Left kidney (tissue), 8 donors: ENCODE data around the gene SLC1A7. TPM values are rescaled to one million over a fixed set of nuclear protein-coding genes. Genes with fewer than 3 reads are reported as not detected.
"Not testable (repeated sequence)": the region's sequence is repeated elsewhere in the genome, so short reads cannot be mapped to it uniquely, and the experiment has no call there.

Experiments
- DNase-seq: peaks from one replicate; pipeline ENCODE4 v3.0.0-alpha.2; 2013
- long read RNA-seq, 8 donors: transcript quantifications; one replicate each; lab custom pipeline, GENCODE V29; 2026
- polyA plus RNA-seq: library from polyadenylated mRNA; unstranded; fragments of 120-200 nt; gene quantifications from one replicate; pipeline ENCODE4 v1.2.1, GENCODE V29; 2013; ENCODE audit not compliant: insufficient read length

Gene SLC1A7
- polyA plus RNA-seq, result 0.05 TPM
- long read RNA-seq, donor 1, result 0 reads
- long read RNA-seq, donor 2, result 0 reads
- long read RNA-seq, donor 3, result 0 reads
- long read RNA-seq, donor 4, result 0 reads
- long read RNA-seq, donor 5, result 0 reads
- long read RNA-seq, donor 6, result 0 reads
- long read RNA-seq, donor 7, result 0 reads
- long read RNA-seq, donor 8, result 0 reads

DNA sequence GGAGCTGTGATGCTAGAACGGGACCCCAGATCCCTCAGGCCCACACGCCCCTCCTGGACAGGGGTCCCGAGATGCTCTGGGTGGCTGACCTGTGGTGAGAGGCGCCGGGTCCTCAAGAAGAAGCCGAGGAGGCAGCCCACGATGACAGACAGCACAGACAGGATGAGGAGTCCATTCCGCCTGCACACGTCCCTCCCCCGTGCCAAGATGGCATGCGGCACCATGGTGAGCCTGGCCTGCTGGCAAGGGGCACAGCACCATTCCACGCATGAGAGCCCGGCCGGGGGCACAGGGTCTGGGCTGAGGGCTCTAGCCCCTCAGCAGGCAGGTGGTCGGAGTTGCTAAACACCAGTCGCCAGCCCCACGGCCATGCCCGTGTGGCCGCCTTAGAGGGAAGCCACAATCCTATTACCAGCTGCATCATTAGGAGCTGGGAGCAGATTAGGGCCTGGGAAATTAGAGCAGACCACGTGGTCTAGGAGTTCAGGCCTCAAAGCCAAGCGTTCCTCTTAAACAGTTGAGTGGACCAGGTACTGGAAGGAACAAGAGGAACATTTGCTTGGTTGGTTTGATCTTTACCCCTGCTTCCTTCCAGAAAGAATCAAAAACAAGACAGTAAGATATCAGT lies at the start of gene SLC1A7:
Gene SLC1A7 (minus strand): TSS at position 413 of the 628 bp plus-strand sequence. CDS start 189 bp downstream, at position 224.
- no peak for DNase-seq

DNA sequence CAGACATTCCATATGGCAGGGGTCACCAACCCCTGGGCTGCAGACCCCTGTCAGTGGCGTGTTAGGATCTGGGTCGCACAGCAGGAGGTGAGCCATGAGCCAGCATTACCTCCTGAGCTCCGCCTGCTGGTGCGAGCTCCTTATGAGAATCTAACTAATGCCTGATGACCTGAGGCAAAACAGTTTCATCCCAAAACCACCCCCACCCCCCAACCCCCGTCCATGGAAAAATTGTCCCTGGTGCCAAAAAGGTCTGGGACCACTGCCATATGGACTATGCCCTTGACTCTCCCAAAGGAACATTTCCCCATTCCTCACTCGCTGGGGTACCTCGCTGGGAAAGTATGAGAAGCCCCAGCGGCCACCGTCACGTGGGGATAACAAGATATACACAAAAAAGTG lies 47.8 kb upstream of the SLC1A7 start:
- DNase-seq, result no peak

DNA sequence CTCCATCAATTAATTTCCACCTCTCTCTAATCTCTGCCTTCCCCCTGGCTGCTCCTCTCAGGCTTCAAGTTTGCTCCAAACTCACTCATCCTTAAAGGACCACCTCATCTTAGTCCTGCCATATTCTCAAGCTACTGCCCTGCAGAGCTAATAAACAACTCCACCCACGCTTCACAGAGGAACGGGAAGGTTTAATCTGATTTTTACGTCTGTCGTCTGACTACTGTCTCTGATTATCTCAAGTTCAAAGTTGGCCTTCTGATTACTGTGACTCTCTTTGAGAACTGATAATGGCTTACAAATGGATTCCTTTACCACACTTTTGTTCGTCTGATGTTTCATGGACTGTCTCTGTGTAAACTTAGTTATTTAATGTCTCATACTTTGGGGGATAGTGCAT lies 46.6 kb upstream of the SLC1A7 start:
- no peak for DNase-seq

DNA sequence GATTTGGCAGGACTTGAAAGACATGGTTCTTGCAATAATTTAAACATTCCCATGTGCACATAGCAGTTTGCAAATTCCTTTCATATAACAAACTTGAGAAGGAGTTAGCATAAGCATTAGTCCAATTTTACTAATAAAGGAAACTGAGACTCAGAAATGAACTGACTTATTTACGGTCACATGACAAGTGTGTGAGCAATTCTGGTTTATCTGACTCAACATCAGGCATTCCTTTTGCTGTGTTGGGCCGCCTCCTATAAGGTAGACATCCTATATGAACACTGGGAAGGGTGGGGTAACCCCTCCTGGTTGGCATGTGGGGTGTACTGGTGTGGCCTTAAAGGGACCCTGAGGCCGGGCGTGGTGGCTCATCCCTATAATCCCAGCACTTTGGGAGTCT lies 45.7 kb upstream of the SLC1A7 start:
- no peak for DNase-seq

DNA sequence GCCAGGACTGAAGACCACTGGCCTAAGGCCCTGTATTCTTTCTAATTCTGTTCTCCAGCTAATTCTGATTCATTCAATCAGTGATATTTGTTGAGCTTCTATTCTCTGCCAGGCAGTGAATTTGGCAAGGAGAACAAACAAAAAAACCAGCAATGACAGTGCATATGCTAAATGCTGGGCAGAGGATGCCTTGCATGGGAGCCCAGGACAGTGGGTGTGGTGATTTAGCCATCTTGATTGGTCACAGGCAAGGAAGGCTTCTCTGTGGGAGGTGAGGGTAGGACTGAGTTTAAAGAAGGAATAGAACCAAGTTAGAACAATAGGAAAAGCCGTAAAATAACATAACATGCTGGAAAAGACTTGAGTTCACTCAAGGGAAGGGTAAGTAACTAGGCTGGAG lies 45.0 kb upstream of the SLC1A7 start:
- DNase-seq, result no peak

DNA sequence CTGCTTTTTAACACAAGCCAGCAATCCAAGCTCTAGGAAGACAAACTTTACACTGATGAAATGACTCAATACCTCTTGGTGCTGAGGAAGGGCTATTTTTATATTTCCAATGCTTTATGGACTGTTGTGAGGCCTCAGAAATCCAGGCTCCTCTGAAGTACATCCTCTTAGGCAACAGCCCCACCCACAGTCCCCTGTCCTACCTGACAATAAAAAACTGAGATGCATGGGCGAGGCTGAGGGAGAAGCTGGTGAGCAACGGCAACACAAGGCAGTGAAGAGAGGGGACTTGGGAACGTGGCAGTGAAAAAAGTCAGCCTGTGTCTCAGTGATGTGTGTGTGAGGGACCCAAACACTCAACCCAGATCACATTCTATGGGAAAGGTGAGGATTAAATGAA lies 44.1 kb upstream of the SLC1A7 start:
- no peak for DNase-seq

DNA sequence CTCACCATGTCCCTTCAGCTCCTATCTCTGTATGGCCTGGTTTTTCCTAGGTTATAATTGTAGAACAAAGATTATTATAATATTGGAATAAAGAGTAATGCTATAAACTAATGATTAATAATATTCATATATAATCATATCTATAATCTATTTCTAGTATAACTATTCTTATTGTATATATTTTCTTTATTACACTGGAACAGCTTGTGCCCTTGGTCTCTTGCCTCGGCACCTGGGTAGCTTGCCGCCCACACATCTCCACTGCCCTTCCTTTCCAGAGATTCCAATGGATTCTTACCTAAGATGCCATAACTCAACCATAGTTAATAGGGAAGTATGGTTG lies 43.5 kb upstream of the SLC1A7 start:
- DNase-seq, result not testable (repeated sequence)

DNA sequence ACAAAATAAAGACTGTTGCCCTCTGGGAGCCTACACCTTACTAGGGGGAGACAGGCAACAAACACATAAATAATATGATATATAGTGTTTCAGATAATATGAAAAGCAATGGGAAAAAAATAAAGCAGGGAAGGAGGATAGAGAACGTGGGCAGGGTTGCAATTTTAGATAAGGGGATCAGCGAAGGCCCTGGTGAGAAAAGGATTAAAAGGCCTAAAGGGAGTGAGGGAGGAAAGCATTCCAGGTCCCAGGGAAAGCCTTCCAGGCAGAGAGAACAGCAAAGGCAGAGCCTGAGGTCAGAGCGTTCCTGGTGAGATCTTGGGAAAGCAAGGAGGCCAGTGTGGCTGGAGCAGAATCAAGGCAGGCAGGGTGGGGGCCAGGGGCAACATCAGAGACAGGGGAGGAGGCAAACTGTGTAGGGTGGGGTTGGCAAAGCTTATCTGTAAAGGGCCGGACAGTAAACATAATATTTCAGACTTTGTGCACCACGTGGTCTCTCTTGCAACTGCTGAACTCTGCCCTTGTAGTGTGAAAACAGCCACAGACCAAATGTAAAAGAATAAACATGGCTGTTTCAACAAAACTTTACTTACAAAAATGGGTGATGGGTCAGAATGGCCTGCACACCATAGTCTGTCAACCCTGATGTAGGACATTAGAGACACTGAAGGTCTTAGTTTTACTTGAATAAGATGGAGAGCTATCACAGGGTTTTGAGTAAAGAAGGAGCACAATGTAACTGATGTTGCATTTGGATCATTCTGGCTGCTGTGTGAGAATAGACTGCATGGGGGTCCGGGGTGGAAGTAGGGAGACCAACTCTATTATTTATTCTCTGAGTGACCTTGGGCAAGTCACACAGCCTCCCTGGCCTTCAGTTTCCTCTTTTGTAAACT lies 40.9 kb upstream of the SLC1A7 start:
- DNase-seq, result no peak

DNA sequence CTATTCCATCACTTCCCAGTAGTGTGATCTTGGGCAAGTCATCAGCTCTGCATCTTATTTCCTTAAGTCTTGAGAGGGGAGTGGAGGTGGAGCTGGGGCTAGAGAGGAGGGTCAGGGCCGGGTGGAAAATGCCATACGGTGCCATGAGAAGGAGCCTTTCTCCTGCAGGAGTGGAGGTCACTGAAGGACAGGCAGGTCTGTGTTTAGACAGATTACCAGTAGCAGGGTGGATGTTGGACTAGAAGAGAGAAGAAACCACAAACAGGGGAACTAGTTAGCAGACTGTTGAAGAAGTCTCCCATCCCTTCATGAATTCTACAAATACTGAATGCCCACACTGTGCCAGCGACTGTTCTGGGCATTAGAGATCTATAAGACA lies 40.3 kb upstream of the SLC1A7 start:
- no peak for DNase-seq

DNA sequence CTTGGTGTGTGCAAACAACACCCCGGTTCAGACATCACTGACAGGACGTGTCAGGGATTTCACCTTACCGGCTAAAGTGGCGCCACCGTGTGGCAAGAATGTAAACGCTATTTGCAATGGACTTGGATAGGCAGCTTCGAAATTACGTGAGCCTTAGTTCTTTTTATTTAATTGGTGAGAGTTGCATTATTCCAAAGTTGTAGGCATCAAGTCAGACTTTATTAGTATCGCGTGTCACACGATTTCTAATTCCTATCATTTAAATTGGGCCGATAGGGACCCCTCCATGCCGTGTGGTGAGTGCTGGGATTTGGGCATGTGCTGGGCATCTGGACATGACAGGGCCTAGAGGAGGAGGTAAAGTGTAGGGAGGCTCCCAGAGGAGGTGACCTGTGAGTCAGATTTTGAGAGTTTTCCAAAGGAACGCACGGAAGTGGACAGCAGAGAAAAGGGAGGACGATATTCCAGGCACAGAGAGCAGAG lies 39.7 kb upstream of the SLC1A7 start:
- peak; percentile 82 for DNase-seq

DNA sequence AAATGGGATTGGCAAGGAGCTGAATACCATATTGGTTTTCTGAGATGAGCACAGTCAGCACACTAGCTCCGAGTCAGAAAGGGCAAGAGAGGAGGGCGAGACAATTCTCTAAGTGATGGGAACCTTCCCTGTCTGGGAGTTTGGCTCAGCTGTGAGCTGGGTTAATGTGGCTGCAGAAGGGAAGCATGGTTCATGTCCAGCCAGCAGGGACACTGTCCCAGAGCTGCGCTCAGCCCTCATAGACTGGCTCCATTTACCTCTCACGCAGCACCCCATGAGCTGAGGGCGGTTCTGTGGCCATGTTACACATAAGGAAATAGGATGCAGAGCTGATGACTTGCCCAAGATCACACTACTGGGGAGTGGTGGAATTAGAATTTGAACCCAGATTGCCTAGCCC lies 38.5 kb upstream of the SLC1A7 start:
- no peak for DNase-seq

DNA sequence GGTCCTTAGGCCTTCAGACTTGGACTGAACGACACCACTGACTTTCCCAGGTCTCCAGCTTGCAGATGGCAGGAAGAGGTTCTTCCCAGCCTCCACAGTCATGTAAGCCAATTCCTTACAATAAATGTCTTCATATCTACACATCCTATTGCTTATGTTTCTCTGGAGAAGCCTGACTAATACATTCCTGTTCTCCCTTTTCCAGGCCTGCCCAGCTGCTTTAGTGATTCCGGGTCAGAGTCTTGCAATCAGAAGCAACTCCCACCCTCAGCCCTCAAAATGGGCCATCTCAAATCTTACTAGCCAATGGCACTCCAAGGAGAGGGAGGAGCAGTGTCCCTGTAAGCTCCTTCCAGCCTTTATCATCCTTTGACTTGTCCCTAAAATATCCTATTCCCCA lies 37.8 kb upstream of the SLC1A7 start:
- DNase-seq, result no peak

DNA sequence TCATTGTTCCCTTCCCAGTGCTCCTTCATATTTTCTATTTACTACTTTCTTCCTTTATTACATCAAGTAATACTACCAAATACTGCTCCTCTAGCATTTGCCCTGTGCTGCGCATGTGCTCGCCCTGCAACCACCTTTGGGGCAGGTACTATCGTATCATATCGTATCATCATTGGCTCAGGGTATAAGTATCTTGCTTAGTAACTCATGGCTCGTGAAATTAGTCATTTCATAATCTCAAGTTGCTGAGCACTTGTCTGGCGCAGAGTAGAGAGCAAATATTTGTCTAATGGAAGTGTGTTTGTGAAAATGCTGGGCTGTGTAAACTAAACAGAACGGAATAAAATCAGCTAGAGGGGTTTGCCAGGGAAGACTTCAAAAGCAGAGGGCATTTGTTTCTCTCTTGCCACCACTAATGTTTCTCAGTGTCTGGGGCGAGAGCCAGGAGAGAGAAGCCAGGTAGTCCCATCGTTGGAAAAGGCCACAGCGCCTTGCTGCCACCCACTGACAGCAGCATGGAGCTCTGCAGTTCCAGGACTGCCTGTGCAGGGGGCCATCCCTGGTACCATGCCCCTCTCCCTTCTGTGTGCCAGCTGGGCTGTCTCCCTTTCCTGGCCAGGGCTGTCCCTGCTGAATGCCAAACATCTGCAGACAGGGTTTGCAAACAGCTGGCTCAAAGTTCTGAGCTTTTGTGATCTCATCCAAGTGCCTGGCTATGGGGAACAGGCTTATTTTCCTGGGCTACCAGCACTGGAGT lies 34.2 kb upstream of the SLC1A7 start:
- DNase-seq, result no peak

DNA sequence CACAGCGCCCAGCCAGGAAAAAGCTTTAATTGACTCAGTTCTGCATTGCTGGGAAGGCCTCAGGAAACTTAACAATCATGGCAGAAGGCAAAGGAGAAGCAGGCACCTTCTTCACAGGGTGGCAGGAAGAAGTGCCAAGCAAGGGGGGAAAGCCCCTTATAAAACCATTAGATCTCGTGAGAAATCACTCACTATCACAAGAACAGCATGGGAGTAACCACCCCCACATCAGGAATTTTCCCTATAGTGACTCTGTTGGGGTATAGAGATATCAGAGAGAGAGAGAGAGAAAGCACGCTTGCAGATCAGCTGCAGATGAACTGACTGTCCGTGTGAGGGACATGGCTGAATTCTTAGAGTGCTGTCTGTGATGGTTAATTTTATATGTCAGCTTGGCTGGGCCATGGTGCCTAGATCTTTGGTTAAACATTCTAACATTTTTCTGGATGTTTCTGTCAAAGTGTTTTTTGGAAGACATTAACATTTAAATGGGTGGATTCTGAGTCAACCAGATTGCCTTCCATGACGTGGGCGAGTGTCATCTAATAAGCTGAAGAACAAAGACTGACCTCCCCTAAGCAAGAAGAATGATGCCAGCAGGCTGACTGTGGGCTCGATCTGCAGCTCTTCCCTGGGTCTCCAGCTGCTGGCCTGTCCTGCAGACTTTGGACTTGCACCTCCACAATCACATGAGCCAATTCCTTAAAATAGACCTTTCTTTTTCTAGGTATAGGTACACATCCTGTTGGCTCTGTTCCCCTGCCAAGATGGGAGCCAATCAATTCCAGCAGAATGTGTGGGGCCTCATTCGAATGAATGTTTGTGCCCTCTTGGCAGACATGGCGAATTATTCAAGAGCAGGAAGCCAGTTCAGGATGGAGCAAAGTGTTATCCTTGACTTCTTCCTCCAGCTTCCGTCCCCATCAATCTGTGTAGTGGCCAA lies 32.8 kb upstream of the SLC1A7 start:
- no peak for DNase-seq

DNA sequence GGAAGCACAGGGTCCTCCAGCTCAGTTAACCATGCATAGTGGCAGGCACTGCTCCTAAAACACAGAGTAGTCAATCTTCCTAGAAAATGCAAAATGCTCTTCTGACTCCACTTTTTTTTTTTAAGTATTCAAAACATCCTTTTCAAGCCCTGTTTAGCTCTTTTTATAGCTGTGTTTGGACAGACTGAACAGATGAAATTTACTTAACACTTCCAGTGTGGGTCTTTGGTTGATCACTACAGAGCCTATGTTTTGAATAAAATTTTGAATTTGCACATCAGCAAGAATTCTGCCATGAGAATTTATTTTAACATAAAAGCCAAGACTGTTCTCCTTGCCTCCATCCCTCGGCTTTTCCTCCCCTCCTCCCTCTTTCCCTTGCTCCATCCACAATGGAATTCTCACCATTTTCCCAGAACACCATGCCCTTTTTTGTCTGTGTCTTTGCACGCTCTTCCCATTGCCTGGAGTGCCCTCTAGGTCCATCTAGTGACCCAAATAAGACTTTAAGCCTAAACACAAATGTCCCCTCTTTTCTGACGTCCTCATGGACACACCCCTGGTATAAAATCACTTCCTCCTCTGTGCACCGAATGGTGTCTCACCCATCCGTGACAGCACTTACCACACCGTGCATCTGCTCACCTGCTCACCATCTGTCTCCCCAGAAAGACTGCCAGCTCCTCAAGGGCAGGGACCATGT lies 30.1 kb upstream of the SLC1A7 start:
- no peak for DNase-seq

DNA sequence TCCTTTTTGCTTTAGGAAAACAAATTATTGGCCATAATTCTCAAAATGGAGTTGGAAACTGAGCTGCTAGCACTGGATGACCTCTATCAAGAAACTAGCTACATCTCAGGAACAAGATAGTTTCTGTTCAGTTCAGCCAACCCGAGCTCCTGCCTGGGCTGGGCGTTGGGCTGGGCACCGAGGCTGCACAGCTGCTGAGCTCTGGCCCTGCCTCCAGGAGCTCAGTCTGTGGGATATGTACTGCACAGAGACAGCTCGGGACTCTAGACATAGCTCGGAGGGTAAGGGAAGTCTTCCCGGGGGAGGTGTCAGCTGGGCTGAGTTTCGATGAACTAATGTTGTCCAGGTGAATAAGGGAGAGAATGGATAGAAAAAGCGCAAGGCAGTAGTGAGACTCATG lies 24.5 kb upstream of the SLC1A7 start:
- no peak for DNase-seq

DNA sequence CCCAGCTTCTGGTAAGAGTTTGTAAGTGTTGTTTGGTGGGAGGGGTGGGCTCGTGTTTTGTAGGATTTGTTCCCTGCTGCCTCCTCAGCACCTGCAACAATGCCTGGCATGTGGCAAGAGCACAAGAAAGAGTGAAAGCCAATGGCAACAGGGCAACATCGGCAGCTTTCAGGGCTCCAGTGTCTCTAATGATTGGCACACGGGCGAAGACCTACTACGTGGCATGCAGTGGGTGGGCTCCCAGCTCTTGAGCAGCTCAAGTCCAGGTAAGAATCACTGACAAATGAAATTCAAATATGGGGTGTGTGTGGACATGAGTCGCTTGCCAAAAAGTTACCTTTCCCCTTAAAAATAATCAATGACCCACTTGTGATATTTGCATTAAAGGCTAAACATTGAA lies 23.9 kb upstream of the SLC1A7 start:
- no peak for DNase-seq

DNA sequence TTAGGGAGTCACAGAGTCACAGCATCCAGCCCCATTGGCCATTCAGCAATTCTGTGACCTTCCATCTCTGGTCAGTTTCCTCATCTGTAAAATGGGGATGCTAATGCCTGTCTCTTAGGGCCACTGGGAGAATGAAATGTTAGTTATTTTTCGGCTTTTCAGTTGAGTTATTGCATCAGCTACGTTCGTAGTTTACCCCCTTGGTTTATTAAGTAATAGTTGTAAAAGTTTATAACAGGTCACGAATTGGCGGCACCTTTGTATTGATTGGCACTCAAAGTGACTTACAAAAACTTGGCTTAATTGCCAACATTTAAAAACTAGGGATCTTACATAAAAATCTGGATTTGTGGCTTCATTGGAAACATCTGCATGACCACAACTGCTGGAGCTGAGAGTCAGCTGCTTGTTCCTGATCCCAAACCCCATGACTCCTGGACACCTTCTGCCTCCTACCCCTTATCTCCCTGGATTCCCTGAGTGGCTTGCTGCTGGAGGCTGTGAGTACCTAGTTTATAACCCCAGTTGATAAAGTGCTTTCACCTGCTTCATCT lies 23.0 kb upstream of the SLC1A7 start:
- no peak for DNase-seq

DNA sequence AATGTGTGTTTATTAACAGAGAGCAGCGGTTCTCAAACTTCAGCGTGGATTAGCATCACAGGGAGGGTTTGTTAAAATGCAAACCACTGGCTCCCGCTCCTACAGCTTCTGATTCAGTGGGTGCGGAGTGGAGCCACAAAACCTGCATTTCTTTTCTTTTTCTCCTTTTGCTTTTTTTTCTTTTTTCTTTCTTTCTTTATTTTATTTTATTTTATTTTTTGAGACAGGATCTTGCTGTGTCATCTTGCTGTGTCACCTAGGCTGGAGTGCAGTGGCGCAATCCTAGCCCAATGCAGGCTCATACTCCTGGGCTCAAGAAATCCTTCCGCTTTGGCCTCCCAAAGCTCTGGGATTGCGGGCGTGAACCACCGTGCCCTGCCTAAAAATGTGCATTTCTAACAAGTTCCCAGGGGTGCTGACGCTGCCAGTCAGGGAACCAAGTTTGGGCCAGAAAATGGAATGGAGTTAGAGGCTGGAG lies 20.9 kb upstream of the SLC1A7 start:
- DNase-seq, result no peak

DNA sequence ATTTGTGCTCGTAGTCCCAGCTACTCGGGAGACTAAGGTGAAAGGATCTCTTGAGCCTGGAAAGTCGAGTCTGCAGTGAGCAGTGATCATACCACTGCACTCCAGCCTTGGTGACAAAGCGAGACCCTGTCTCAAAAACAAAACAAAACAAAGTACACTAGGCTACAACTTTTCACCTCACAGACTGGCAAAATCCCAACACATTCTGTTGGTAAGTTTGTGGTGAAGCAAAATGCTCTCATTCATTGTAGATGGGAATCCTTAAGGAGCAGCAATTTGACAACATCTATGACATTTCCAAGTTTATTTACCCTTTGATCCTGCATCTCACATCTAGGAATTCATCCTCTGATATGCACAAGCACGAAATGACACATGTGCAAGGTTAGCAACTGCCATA lies 20.2 kb upstream of the SLC1A7 start:
- DNase-seq, result no peak
